HuH-7 (cell line): ENCODE results near the gene QKI.

ENCODE experiments used
- DNase-seq: peaks from one replicate; pipeline ENCODE4 v3.0.0; 2011; ENCODE audit warnings: low spot score

The QKI gene

GRCh38 chr6:163486821-163487220, 72.3 kb downstream of the QKI start:
- DNase-seq: no peak

GRCh38 chr6:163487606-163488005, 73.1 kb downstream of the QKI start:
- DNase-seq: no peak

GRCh38 chr6:163489584-163489983, 75.1 kb downstream of the QKI start:
- DNase-seq: no peak

GRCh38 chr6:163490826-163491577, 76.5 kb downstream of the QKI start:
- DNase-seq: no peak

- no peak for DNase-seq
These were observed 77.3 kb downstream of the QKI start for GRCh38 chr6:163491737-163492300.

- DNase-seq: no peak
These were observed 79.8 kb downstream of the QKI start for GRCh38 chr6:163494279-163494727.

- DNase-seq: no peak
These were observed 81.7 kb downstream of the QKI start for GRCh38 chr6:163496205-163496604.

- DNase-seq: no peak
These were observed 85.6 kb downstream of the QKI start for GRCh38 chr6:163500105-163500504.

- DNase-seq: no peak
These were observed 86.5 kb downstream of the QKI start for GRCh38 chr6:163501026-163501425.

GRCh38 chr6:163501439-163501838, 86.9 kb downstream of the QKI start:
- DNase-seq: no peak

- DNase-seq: no peak
These were observed 90.6 kb downstream of the QKI start for GRCh38 chr6:163504984-163505640.

- no peak for DNase-seq
These were observed 93.4 kb downstream of the QKI start for GRCh38 chr6:163507965-163508364.

GRCh38 chr6:163513003-163513402, 98.5 kb downstream of the QKI start:
- DNase-seq: no peak

- peak; percentile 10 for DNase-seq
These were observed 99.2 kb downstream of the QKI start for GRCh38 chr6:163513570-163514166.

- no peak for DNase-seq
These were observed 102.4 kb downstream of the QKI start for GRCh38 chr6:163516908-163517307.

GRCh38 chr6:163520956-163521355, 106.4 kb downstream of the QKI start:
- no peak for DNase-seq

GRCh38 chr6:163522033-163522432, 107.5 kb downstream of the QKI start:
- DNase-seq: no peak

- no peak for DNase-seq
These were observed 111.4 kb downstream of the QKI start for GRCh38 chr6:163525926-163526325.

- no peak for DNase-seq
These were observed 111.8 kb downstream of the QKI start for GRCh38 chr6:163526346-163526745.

- no peak for DNase-seq
These were observed 112.8 kb downstream of the QKI start for GRCh38 chr6:163527291-163527690.

- no peak for DNase-seq
These were observed 115.1 kb downstream of the QKI start for GRCh38 chr6:163529605-163530004.

GRCh38 chr6:163530406-163530805, 115.9 kb downstream of the QKI start:
- no peak for DNase-seq

- DNase-seq: peak; percentile 17
These were observed 116.6 kb downstream of the QKI start for GRCh38 chr6:163531122-163531521.
